ENCODE measurements around the gene PGAM5.

Gene PGAM5

DNA sequence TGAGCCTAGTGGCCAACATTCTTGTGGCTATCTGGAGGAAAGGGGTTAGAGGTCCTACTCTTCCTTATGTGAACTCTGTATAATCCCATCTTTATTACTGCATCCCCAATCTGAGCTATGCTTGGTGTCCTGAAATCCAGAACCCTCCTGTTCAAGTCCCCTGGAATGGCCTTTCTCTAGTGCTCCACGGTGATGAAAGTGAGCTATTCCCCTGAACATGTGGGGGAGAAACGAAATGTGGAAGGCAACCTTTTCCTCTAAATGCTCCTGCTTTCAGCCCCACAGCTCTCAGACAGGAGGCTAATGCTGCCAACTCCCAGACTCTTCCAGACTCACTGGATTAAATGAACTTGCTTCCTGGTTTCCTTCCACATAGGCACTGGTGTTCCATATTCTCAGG, 2.5 kb upstream of the PGAM5 start:
- Mint-ChIP-seq H3K27me3 (no peaks in the 10 kb centered on the region), H3K4me1 (ENCODE audit: low read depth) (peaks cover 21% of the 10 kb centered on the region), H3K9me3 (peaks cover 4% of the 10 kb centered on the region), H3K27ac (no peak overlapping the region), H3K36me3 (ENCODE audit: low read depth) (peaks cover 31% of the 10 kb centered on the region), H3K4me3 (no peak overlapping the region)

- H3K4me3 Mint-ChIP-seq, result peak overlapping the region; percentile 84
- H3K4me1 Mint-ChIP-seq (ENCODE audit: low read depth), result peaks cover 33% of the 10 kb centered on the region
- peak overlapping the region; percentile 86 for H3K27ac Mint-ChIP-seq
- H3K27me3 Mint-ChIP-seq, result no peaks in the 10 kb centered on the region
- H3K36me3 Mint-ChIP-seq (ENCODE audit: low read depth), result peaks cover 30% of the 10 kb centered on the region
- peaks cover 4% of the 10 kb centered on the region for H3K9me3 Mint-ChIP-seq
These were observed 618 bp upstream of the PGAM5 start for GRCh38 chr12:132710043-132710404.

- peaks cover 4% of the 10 kb centered on the region for H3K9me3 Mint-ChIP-seq
- H3K4me1 Mint-ChIP-seq (ENCODE audit: low read depth), result peaks cover 33% of the 10 kb centered on the region
- H3K27me3 Mint-ChIP-seq, result no peaks in the 10 kb centered on the region
- H3K27ac Mint-ChIP-seq, result peak overlapping the region; percentile 71
- peaks cover 35% of the 10 kb centered on the region for H3K36me3 Mint-ChIP-seq (ENCODE audit: low read depth)
- peak overlapping the region; percentile 85 for H3K4me3 Mint-ChIP-seq
These were observed 620 bp downstream of the PGAM5 start for GRCh38 chr12:132711080-132711843.

GRCh38 chr12:132713123-132713522, 2.5 kb downstream of the PGAM5 start:
- Mint-ChIP-seq H3K4me3 (peak overlapping the region; percentile 39), H3K27ac (peak overlapping the region; percentile 40), H3K9me3 (no peaks in the 10 kb centered on the region), H3K4me1 (ENCODE audit: low read depth) (peaks cover 33% of the 10 kb centered on the region), H3K27me3 (no peaks in the 10 kb centered on the region), H3K36me3 (ENCODE audit: low read depth) (peaks cover 31% of the 10 kb centered on the region)

GRCh38 chr12:132715874-132716273, 5.2 kb downstream of the PGAM5 start:
- no peak overlapping the region for H3K4me3 Mint-ChIP-seq
- H3K9me3 Mint-ChIP-seq, result no peaks in the 10 kb centered on the region
- H3K36me3 Mint-ChIP-seq (ENCODE audit: low read depth), result peaks cover 49% of the 10 kb centered on the region
- no peaks in the 10 kb centered on the region for H3K27me3 Mint-ChIP-seq
- H3K4me1 Mint-ChIP-seq (ENCODE audit: low read depth), result peaks cover 28% of the 10 kb centered on the region
- H3K27ac Mint-ChIP-seq, result no peak overlapping the region

- Mint-ChIP-seq H3K4me1 (ENCODE audit: low read depth) (peaks cover 28% of the 10 kb centered on the region), H3K36me3 (ENCODE audit: low read depth) (peaks cover 53% of the 10 kb centered on the region), H3K27ac (no peak overlapping the region), H3K27me3 (no peaks in the 10 kb centered on the region), H3K9me3 (no peaks in the 10 kb centered on the region), H3K4me3 (no peak overlapping the region)
These were observed 5.7 kb downstream of the PGAM5 start for GRCh38 chr12:132716356-132716755.

- no peak overlapping the region for H3K4me3 Mint-ChIP-seq
- peaks cover 21% of the 10 kb centered on the region for H3K4me1 Mint-ChIP-seq (ENCODE audit: low read depth)
- peaks cover 57% of the 10 kb centered on the region for H3K36me3 Mint-ChIP-seq (ENCODE audit: low read depth)
- no peak overlapping the region for H3K27ac Mint-ChIP-seq
- no peaks in the 10 kb centered on the region for H3K27me3 Mint-ChIP-seq
- H3K9me3 Mint-ChIP-seq, result no peaks in the 10 kb centered on the region
These were observed 6.4 kb downstream of the PGAM5 start for GRCh38 chr12:132717011-132717410.

DNA sequence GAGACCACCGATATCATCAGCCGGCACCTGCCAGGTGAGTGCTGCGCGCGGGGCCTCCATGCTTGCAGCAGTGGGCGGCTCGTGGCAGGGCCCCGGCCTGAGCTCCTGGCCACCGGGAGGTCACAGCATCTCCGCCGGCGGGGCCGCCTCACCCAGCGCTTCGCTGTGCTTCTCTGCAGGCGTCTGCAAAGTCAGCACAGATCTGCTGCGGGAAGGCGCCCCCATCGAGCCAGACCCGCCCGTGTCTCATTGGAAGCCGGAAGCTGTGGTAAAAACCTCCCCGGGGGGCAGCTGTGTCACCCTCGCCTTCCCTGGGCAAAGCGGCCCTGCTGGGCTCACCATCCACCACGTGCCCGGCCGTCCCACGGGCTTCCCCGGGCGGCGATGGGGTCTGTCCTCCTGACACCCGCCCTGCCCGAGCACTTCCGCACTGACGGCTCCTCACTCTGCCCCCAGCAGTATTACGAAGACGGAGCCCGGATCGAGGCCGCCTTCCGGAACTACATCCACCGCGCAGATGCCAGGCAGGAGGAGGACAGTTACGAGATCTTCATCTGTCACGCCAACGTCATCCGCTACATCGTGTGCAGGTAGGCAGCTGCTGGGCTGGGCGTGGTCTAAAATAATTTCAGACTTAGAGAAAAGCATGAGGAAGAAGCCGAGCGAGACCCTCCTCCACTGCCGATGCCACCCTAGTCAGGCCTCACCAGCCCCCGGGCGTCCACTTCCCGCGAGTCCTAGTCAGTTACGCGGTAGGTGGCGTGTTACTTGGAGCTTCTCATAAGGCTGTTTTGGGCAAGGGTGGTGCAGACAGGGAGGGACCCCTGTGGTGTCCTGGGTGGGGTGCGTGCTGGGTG, 7.1 kb downstream of the PGAM5 start:
- Mint-ChIP-seq H3K4me3 (no peak overlapping the region), H3K27ac (no peak overlapping the region), H3K4me1 (ENCODE audit: low read depth) (peaks cover 15% of the 10 kb centered on the region), H3K9me3 (no peaks in the 10 kb centered on the region), H3K36me3 (ENCODE audit: low read depth) (peaks cover 54% of the 10 kb centered on the region), H3K27me3 (no peaks in the 10 kb centered on the region)

GRCh38 chr12:132718644-132719043, 8.0 kb downstream of the PGAM5 start:
- no peak overlapping the region for H3K27ac Mint-ChIP-seq
- no peaks in the 10 kb centered on the region for H3K27me3 Mint-ChIP-seq
- no peak overlapping the region for H3K4me3 Mint-ChIP-seq
- H3K4me1 Mint-ChIP-seq (ENCODE audit: low read depth), result peaks cover 6% of the 10 kb centered on the region
- H3K9me3 Mint-ChIP-seq, result no peaks in the 10 kb centered on the region
- H3K36me3 Mint-ChIP-seq (ENCODE audit: low read depth), result peaks cover 54% of the 10 kb centered on the region

DNA sequence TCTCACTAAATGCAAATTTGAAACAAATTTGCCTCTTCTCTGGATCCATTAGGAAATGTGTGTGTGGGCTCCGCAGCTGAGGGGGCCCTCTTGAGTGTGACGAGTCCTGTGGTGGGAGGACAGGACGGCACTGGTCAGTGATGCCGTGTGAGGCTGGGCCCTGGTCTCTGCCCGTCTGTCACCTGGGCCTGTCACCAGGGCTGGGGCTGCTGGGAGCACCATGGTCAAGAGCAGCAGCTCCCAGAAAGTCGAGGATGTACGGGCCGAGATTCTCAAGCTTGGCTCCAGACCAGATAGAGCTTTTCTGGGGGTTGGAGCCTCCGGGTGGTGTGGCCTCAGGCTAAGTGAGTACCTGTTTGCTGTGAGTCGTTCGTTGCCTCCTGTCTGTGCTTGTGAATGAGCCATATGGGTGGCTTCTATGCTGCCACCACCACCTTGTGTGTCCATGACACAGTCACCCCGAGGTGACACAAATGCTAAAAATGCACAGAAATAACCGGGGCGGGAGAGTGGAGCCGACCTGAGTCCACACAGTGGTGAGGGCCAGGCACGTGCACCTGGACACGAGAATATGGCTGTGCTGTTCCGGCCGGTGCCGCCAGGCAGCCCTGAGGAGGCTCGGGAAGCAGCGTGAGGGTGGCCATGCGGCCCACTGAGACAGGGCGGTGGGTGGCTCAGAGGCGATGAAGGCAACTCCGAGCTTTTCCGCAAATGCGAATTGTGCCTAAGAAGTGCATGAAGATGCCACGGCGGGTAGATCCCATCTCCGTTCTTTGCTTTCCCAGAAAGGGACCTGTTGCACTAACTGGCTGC, 8.7 kb downstream of the PGAM5 start:
- no peaks in the 10 kb centered on the region for H3K27me3 Mint-ChIP-seq
- peaks cover 57% of the 10 kb centered on the region for H3K36me3 Mint-ChIP-seq (ENCODE audit: low read depth)
- no peak overlapping the region for H3K4me3 Mint-ChIP-seq
- peaks cover 3% of the 10 kb centered on the region for H3K4me1 Mint-ChIP-seq (ENCODE audit: low read depth)
- no peaks in the 10 kb centered on the region for H3K9me3 Mint-ChIP-seq
- no peak overlapping the region for H3K27ac Mint-ChIP-seq

DNA sequence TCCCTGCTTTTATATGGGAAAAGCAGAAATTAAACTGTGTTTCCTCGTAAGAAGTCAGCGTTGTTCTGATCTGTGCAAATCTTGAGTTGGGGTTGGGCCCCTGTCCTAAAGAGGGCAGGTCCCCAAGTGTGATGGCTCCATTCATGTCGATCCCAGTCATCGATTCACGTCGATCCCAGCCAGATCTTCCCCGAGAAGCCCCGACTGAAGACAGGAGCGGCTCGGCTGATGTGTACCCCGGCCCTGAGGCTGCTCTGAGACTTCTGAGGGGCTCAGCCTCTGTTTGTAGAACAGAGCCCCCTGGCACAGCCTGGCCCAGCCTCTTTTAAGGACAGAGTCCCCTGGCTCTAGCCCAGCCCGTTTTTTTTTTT, 9.3 kb downstream of the PGAM5 start:
- no peaks in the 10 kb centered on the region for H3K9me3 Mint-ChIP-seq
- peaks cover 54% of the 10 kb centered on the region for H3K36me3 Mint-ChIP-seq (ENCODE audit: low read depth)
- H3K27ac Mint-ChIP-seq, result no peak overlapping the region
- no peaks in the 10 kb centered on the region for H3K27me3 Mint-ChIP-seq
- no peak overlapping the region for H3K4me3 Mint-ChIP-seq
- H3K4me1 Mint-ChIP-seq (ENCODE audit: low read depth), result no peaks in the 10 kb centered on the region

DNA sequence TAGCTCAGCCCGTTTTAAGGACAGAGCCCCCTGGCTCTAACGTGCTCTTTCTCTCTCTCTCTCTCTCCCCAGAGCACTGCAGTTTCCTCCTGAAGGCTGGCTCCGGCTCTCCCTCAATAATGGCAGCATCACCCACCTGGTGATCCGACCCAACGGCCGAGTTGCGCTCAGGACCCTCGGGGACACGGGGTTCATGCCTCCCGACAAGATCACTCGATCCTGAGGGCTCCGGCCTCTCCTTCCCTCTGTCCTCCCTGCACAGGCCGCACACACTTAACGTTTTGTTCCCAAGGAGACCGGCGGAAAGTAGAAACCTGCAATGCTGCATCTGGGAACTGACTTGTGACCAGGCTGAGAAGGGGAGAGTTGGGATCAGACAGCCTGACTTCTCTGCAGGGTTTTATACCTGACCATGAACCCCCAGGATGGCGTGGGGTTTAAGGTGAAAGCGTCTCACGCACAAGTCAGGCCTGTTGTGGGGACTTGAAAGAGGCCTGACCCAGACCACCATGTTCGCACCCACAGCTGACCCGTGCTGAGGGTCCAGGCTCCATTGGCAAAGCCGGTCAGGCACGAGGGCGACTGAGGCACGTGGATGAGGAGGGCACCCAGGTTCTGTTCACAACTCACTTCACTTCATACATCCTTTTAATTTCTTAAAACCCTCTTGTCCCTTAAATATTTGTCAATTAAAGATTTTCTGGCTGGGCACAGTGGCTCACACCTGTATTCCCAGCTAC, 10.1 kb downstream of the PGAM5 start:
- Mint-ChIP-seq H3K27me3 (no peaks in the 10 kb centered on the region), H3K36me3 (ENCODE audit: low read depth) (peaks cover 59% of the 10 kb centered on the region), H3K4me1 (ENCODE audit: low read depth) (no peaks in the 10 kb centered on the region), H3K9me3 (no peaks in the 10 kb centered on the region), H3K27ac (no peak overlapping the region), H3K4me3 (peak overlapping the region; percentile 28)

- Mint-ChIP-seq H3K4me3 (no peak overlapping the region), H3K36me3 (ENCODE audit: low read depth) (peaks cover 76% of the 10 kb centered on the region), H3K27me3 (no peaks in the 10 kb centered on the region), H3K27ac (peak overlapping the region; percentile 40), H3K4me1 (ENCODE audit: low read depth) (peaks cover 6% of the 10 kb centered on the region), H3K9me3 (no peaks in the 10 kb centered on the region)
These were observed 12.5 kb downstream of the PGAM5 start for GRCh38 chr12:132723015-132723763.

DNA sequence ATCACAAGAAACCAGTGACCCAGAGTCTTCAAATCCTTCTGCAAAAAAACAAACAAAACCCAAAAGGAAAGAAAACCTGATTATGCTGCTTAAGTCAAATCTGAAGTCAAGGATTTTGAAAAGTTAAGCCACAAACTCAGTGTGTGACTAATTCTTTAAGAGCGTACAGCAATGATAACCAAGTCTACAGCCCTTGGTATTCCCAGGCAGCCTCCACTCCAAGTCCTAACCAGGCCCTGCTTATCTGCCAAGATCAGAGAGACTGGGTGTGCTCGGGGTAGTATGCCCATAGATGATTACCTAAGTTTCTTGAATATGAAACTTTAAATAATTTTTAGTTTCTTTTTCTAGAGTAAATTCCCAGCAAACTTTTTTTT, 13.1 kb downstream of the PGAM5 start:
- Mint-ChIP-seq H3K9me3 (no peaks in the 10 kb centered on the region), H3K36me3 (ENCODE audit: low read depth) (peaks cover 79% of the 10 kb centered on the region), H3K4me1 (ENCODE audit: low read depth) (peaks cover 6% of the 10 kb centered on the region), H3K27ac (peak overlapping the region; percentile 40), H3K27me3 (no peaks in the 10 kb centered on the region), H3K4me3 (no peak overlapping the region)

All from stimulated activated naive CD8-positive, alpha-beta T cell treated with anti-CD3 and anti-CD28 coated beads, Interleukin-15, Interleukin-2, amounts not matched to agents 100 ng/mL and 50 ng/mL, for 24 hours (primary cell).